CD4-positive, alpha-beta T cell treated with Interleukin-15 for 1 hour (primary cell): ENCODE measurements around the gene INPP5A.
A peak's percentile ranks its signal among the peaks of the same experiment; 100 is the strongest.
"Not testable (repeated sequence)": the region's sequence is repeated elsewhere in the genome, so short reads cannot be mapped to it uniquely, and the experiment has no call there.

ENCODE experiments used
- DNase-seq: peaks from one replicate; pipeline ENCODE4 v3.0.0-alpha.2; 2020

The INPP5A gene

GRCh38 chr10:132699411-132700155, 162.0 kb downstream of the INPP5A start:
- DNase-seq: peak; percentile 12

- peak; percentile 2 for DNase-seq
These were observed 162.8 kb downstream of the INPP5A start for GRCh38 chr10:132700156-132701098.

GRCh38 chr10:132701099-132701845, 163.7 kb downstream of the INPP5A start:
- peak; percentile 6 for DNase-seq

GRCh38 chr10:132701846-132702190, 164.2 kb downstream of the INPP5A start:
- no peak for DNase-seq

- DNase-seq: no peak
These were observed 165.2 kb downstream of the INPP5A start for GRCh38 chr10:132702601-132703418.

- no peak for DNase-seq
These were observed 165.9 kb downstream of the INPP5A start for GRCh38 chr10:132703419-132704007.

GRCh38 chr10:132704008-132704814, 166.6 kb downstream of the INPP5A start:
- DNase-seq: no peak

GRCh38 chr10:132704815-132705064, 167.2 kb downstream of the INPP5A start:
- not testable (repeated sequence) for DNase-seq

GRCh38 chr10:132705173-132705572, 167.6 kb downstream of the INPP5A start:
- DNase-seq: no peak

- DNase-seq: no peak
These were observed 168.4 kb downstream of the INPP5A start for GRCh38 chr10:132705943-132706342.

- DNase-seq: no peak
These were observed 169.1 kb downstream of the INPP5A start for GRCh38 chr10:132706701-132707100.

- DNase-seq: no peak
These were observed 169.7 kb downstream of the INPP5A start for GRCh38 chr10:132707121-132707775.

GRCh38 chr10:132707776-132708171, 170.2 kb downstream of the INPP5A start:
- no peak for DNase-seq

GRCh38 chr10:132708441-132708840, 170.9 kb downstream of the INPP5A start:
- DNase-seq: peak; percentile 9

GRCh38 chr10:132708936-132709335, 171.3 kb downstream of the INPP5A start:
- peak; percentile 9 for DNase-seq

GRCh38 chr10:132709471-132709951, 171.9 kb downstream of the INPP5A start:
- DNase-seq: no peak

GRCh38 chr10:132710036-132710686, 172.6 kb downstream of the INPP5A start:
- DNase-seq: no peak

GRCh38 chr10:132710746-132711612, 173.4 kb downstream of the INPP5A start:
- DNase-seq: no peak

GRCh38 chr10:132711613-132712121, 174.1 kb downstream of the INPP5A start:
- no peak for DNase-seq
